Bronchial epithelial cell (primary cell): ENCODE data around the gene POLR3GL. TPM values are rescaled to one million over a fixed set of nuclear protein-coding genes. Genes with fewer than 3 reads are reported as not detected.
A peak's percentile ranks its signal among the peaks of the same experiment; 100 is the strongest.

Source experiments
- DNase-seq: peaks from one replicate; pipeline ENCODE4 v3.0.0-alpha.2; 2010; ENCODE audit warnings: low read depth
- FAIRE-seq: peaks from 2 replicates; lab custom pipeline; 2011; peaks lifted over from hg19 to GRCh38; lab: Jason Lieb, UNC
- H3K27me3 ChIP-seq: 2 replicates; pipeline ENCODE4 v1.5.1; 2011; ENCODE audit warnings: low read length; ENCODE audit not compliant: control insufficient read depth, insufficient read depth
- H3K36me3 ChIP-seq: 2 replicates; pipeline ENCODE4 v1.5.1; 2011; ENCODE audit warnings: low read length; ENCODE audit not compliant: control insufficient read depth, insufficient read depth
- H3K4me3 ChIP-seq: 2 replicates; pipeline ENCODE4 v1.5.1; 2011; ENCODE audit warnings: mild to moderate bottlenecking, low read depth, low read length, control low read depth
- total RNA-seq: library from RNA; depleted of rRNA; stranded (reverse); fragments of >200 nt; gene quantifications from 2 replicates; pipeline ENCODE4 v1.2.1, GENCODE V29; 2014
- TF ChIP-seq, protein P1 (sequence below): IDR thresholded peaks from 2 replicates; pipeline ENCODE4 v1.5.1; 2011; ENCODE audit warnings: mild to moderate bottlenecking, moderate library complexity, low read length, control low read depth, inconsistent platforms; ENCODE audit not compliant: insufficient read depth, severe bottlenecking

Gene POLR3GL
- total RNA-seq, 1 donor from 2014 or later = 4.7 TPM

DNA sequence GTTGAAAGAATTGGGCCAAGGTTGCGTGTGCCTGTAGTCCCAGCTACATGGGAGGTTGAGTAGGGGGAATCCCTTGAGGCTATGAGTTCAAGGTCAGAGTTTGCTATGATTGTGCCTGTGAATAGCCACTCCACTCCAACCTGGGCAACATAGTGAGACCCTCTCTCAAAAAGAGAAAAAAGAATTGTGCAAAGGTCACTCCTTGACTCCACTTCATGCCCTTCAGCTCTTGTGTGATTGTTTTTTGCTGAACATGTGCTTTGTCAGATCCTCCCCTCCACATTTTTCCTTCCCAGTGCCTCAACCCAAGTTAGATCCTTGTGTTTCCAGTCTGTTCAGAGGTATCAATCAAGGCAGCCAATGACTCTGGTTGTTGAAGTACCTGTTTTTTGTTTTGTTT lies 23.4 kb downstream of the POLR3GL start:
- H3K27me3 ChIP-seq = no peaks in the 10 kb centered on the region
- TF ChIP-seq, protein P1, sequence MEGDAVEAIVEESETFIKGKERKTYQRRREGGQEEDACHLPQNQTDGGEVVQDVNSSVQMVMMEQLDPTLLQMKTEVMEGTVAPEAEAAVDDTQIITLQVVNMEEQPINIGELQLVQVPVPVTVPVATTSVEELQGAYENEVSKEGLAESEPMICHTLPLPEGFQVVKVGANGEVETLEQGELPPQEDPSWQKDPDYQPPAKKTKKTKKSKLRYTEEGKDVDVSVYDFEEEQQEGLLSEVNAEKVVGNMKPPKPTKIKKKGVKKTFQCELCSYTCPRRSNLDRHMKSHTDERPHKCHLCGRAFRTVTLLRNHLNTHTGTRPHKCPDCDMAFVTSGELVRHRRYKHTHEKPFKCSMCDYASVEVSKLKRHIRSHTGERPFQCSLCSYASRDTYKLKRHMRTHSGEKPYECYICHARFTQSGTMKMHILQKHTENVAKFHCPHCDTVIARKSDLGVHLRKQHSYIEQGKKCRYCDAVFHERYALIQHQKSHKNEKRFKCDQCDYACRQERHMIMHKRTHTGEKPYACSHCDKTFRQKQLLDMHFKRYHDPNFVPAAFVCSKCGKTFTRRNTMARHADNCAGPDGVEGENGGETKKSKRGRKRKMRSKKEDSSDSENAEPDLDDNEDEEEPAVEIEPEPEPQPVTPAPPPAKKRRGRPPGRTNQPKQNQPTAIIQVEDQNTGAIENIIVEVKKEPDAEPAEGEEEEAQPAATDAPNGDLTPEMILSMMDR = no peak
- H3K4me3 ChIP-seq = no peak overlapping the region
- DNase-seq (no peak), FAIRE-seq (no peak)
- H3K36me3 ChIP-seq = no peaks in the 10 kb centered on the region

DNA sequence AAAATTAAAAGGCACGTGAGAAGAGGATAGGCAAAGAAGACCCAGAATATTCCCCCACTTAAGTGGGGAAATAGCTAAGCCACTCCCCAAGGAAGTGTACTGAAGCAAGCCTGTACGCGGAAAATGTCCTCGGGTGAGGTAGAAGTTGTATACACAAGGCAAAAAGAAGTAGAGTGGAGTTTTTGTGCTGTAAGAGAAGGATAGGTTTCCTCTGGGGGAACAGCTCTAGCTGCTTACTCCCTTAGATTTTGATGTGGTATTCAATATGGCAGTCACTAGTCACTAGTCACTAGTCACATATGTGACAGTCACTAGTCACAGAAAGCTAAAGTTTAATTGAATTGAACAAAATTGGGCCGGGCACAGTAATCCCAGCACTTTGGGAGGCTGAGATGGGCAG lies 24.3 kb downstream of the POLR3GL start:
- FAIRE-seq (no peak), DNase-seq (no peak)
- TF ChIP-seq, protein P1 = no peak
- H3K4me3 ChIP-seq = no peak overlapping the region
- peaks cover 2% of the 10 kb centered on the region for H3K36me3 ChIP-seq
- H3K27me3 ChIP-seq = no peaks in the 10 kb centered on the region

DNA sequence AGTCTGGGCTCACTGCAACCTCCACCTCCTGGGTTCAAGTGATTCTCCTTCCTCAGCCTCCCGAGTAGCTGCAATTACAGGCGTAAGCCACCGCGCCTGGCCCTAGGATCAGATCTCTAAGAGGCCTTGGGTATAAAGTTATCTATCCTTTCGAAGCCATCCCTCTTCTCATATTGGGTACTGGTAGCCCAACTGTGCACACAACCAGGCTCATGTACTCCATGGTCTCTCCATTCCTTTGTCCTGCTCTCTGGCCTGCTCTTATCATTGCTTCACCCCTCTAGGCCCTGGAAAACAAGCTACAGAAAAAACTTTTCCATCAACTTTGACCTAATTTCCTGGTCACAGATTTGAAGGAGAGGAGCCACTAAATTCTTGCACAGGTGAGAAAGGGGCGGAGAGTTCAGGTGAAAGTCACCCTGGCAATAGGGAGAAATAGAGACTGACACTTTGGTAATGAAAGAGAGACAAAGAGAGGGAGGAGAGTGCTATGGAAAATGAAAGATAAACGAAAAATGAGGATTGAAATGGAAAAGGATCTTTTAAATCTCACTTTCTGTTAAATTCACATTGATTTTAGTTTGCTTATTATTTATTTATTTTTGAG lies 25.9 kb downstream of the POLR3GL start:
- H3K27me3 ChIP-seq = no peaks in the 10 kb centered on the region
- FAIRE-seq (no peak), DNase-seq (no peak)
- no peak overlapping the region for H3K4me3 ChIP-seq
- TF ChIP-seq, protein P1 = no peak
- peaks cover 12% of the 10 kb centered on the region for H3K36me3 ChIP-seq

GRCh38 chr1:145991735-145992412 lies 27.4 kb downstream of the POLR3GL start:
- no peak overlapping the region for H3K4me3 ChIP-seq

GRCh38 chr1:145992502-145992936 lies 28.0 kb downstream of the POLR3GL start:
- TF ChIP-seq, protein P1 = no peak
- peak overlapping the region; percentile 8 for H3K4me3 ChIP-seq
- FAIRE-seq (no peak), DNase-seq (no peak)
- H3K27me3 ChIP-seq = no peaks in the 10 kb centered on the region
- H3K36me3 ChIP-seq = peaks cover 20% of the 10 kb centered on the region

More at GRCh38 chr1:145991735-145992412, 27.4 kb downstream of the POLR3GL start:
- DNase-seq (no peak), FAIRE-seq (no peak)
- H3K27me3 ChIP-seq = no peaks in the 10 kb centered on the region
- peaks cover 20% of the 10 kb centered on the region for H3K36me3 ChIP-seq
- TF ChIP-seq, protein P1 = no peak
